HEK293 (cell line): ENCODE measurements around the gene MAP3K12.
A peak's percentile ranks its signal among the peaks of the same experiment; 100 is the strongest.

Source experiments
- IKZF3 ChIP-seq: fragments of 450-650 bp; IDR thresholded peaks from 2 replicates; pipeline ENCODE4 v1.5.0; 2018; ENCODE audit warnings: missing biosample characterization, mild to moderate bottlenecking, missing genetic modification characterization, moderate library complexity
- PRDM1 ChIP-seq: fragments of 450-650 bp; formaldehyde crosslinking; IDR thresholded peaks from 2 replicates; pipeline ENCODE4; 2016; ENCODE audit warnings: missing biosample characterization, missing genetic modification characterization
- PRDM2 ChIP-seq: fragments of 450-650 bp; formaldehyde crosslinking; IDR thresholded peaks from 2 replicates; pipeline ENCODE4 v1.5.1; 2016; ENCODE audit warnings: missing biosample characterization, missing genetic modification characterization, borderline replicate concordance
- SP2 ChIP-seq: fragments of 450-650 bp; formaldehyde crosslinking; IDR thresholded peaks from 2 replicates; pipeline ENCODE4 v1.5.1; 2016; ENCODE audit warnings: missing biosample characterization, missing genetic modification characterization
- SP7 ChIP-seq: fragments of 450-650 bp; formaldehyde crosslinking; IDR thresholded peaks from 2 replicates; pipeline ENCODE4 v1.5.1; 2016; ENCODE audit warnings: missing biosample characterization, missing genetic modification characterization
- YY1 ChIP-seq: fragments of 450-650 bp; formaldehyde crosslinking; IDR thresholded peaks from 2 replicates; pipeline ENCODE4 v1.5.1; 2018; ENCODE audit warnings: missing biosample characterization, missing genetic modification characterization
- ZBTB17 ChIP-seq: fragments of 450-650 bp; formaldehyde crosslinking; IDR thresholded peaks from 2 replicates; pipeline ENCODE4 v1.5.1; 2016; ENCODE audit warnings: missing biosample characterization, missing genetic modification characterization
- ZFP41 ChIP-seq: fragments of 450-650 bp; formaldehyde crosslinking; IDR thresholded peaks from 2 replicates; pipeline ENCODE4 v1.5.1; 2016; ENCODE audit warnings: missing biosample characterization, missing genetic modification characterization, borderline replicate concordance
- ZNF341 ChIP-seq: fragments of 450-650 bp; formaldehyde crosslinking; IDR thresholded peaks from 2 replicates; pipeline ENCODE4; 2016; ENCODE audit warnings: low read depth, missing biosample characterization, missing genetic modification characterization
- ZNF518A ChIP-seq: fragments of 450-650 bp; formaldehyde crosslinking; conservative IDR thresholded peaks from 2 replicates; pipeline ENCODE4 v1.5.1; 2016; ENCODE audit warnings: low read depth, missing biosample characterization, missing genetic modification characterization
- ZNF580 ChIP-seq: fragments of 450-650 bp; formaldehyde crosslinking; IDR thresholded peaks from 2 replicates; pipeline ENCODE4 v1.5.1; 2016; ENCODE audit warnings: missing biosample characterization, missing genetic modification characterization
- ZNF76 ChIP-seq: fragments of 450-650 bp; formaldehyde crosslinking; IDR thresholded peaks from 2 replicates; pipeline ENCODE4; 2016; ENCODE audit warnings: low read depth, missing biosample characterization, missing genetic modification characterization, borderline replicate concordance
- TF ChIP-seq, protein P1 (sequence below): fragments of 450-650 bp; formaldehyde crosslinking; IDR thresholded peaks from 2 replicates; pipeline ENCODE4 v1.5.1; 2016; ENCODE audit warnings: missing biosample characterization, missing genetic modification characterization
- TF ChIP-seq, protein P2 (sequence below): sonication (generic); formaldehyde crosslinking; IDR thresholded peaks from 2 replicates; pipeline ENCODE4 v1.8.1; 2022; ENCODE audit warnings: mild to moderate bottlenecking, moderate library complexity, missing genetic modification reagents

Gene MAP3K12

DNA sequence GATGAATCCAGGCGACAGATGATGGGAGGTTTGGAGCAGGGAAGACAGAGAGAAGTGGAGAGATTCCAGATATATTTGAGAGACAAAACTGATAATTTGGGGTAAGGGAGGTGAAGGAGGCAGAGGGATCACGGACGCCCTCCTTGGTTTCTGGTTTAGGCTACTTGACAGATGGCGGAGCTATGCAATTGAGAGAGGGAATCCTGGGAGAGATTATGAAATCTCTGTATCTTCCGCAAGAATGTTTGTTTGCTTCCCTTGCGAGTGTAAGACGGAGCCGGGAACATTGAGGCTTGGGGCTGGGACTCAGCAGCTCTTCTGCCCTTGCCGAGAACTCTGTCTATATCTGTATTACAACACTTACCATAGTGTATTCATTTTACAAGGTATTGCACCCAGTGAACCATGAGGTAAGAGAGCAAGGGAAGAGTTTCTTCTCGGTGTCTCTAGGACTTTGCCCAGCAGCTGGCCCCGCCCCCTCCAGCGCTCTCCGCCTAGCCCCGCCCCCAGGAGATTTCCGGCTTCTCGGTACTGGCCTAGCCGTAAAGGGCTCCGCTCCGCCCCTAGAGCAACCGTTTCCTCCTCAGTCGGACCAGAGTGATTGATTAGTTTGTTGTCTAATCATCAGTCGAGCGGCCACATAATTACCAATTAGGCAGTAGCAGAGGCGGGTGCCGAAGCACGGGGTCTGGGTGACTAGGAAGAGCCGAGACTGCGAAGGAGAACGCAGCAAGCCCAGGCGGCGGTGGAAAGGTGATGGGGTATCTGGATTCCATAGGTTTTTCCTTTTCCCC is 58.0 kb downstream of the MAP3K12 start, which contains the start of gene PRR13 (continued):
- 0 out of 2 replicates have a peak, but pooled peaks have one; percentile 17 for TF ChIP-seq PRDM1 (tag by site-specific recombination)
- TF ChIP-seq ZNF341 = peak; percentile 70
- 0 out of 2 replicates have a peak, but pooled peaks have one; percentile 25 for TF ChIP-seq ZNF580 (tag by site-specific recombination)
- TF ChIP-seq, protein P1, sequence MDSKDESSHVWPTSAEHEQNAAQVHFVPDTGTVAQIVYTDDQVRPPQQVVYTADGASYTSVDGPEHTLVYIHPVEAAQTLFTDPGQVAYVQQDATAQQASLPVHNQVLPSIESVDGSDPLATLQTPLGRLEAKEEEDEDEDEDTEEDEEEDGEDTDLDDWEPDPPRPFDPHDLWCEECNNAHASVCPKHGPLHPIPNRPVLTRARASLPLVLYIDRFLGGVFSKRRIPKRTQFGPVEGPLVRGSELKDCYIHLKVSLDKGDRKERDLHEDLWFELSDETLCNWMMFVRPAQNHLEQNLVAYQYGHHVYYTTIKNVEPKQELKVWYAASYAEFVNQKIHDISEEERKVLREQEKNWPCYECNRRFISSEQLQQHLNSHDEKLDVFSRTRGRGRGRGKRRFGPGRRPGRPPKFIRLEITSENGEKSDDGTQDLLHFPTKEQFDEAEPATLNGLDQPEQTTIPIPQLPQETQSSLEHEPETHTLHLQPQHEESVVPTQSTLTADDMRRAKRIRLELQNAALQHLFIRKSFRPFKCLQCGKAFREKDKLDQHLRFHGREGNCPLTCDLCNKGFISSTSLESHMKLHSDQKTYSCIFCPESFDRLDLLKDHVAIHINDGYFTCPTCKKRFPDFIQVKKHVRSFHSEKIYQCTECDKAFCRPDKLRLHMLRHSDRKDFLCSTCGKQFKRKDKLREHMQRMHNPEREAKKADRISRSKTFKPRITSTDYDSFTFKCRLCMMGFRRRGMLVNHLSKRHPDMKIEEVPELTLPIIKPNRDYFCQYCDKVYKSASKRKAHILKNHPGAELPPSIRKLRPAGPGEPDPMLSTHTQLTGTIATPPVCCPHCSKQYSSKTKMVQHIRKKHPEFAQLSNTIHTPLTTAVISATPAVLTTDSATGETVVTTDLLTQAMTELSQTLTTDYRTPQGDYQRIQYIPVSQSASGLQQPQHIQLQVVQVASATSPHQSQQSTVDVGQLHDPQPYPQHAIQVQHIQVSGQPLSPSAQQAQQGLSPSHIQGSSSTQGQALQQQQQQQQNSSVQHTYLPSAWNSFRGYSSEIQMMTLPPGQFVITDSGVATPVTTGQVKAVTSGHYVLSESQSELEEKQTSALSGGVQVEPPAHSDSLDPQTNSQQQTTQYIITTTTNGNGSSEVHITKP (tag by site-specific recombination) = peak; percentile 78
- TF ChIP-seq, protein P2, sequence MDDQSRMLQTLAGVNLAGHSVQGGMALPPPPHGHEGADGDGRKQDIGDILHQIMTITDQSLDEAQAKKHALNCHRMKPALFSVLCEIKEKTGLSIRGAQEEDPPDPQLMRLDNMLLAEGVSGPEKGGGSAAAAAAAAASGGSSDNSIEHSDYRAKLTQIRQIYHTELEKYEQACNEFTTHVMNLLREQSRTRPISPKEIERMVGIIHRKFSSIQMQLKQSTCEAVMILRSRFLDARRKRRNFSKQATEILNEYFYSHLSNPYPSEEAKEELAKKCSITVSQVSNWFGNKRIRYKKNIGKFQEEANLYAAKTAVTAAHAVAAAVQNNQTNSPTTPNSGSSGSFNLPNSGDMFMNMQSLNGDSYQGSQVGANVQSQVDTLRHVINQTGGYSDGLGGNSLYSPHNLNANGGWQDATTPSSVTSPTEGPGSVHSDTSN = 0 out of 2 replicates have a peak, but pooled peaks have one; percentile 54
- peak; percentile 93; the same call in 1 of the 2 replicates for TF ChIP-seq YY1
- peak; percentile 71 for TF ChIP-seq ZBTB17
- peak; percentile 94 for TF ChIP-seq SP2
- TF ChIP-seq IKZF3 (tag by site-specific recombination) = peak; percentile 54
- TF ChIP-seq ZFP41 = no peak
- TF ChIP-seq ZNF76 (tag by site-specific recombination) = peak; percentile 84
- TF ChIP-seq PRDM2 (tag by site-specific recombination) = no peak
- TF ChIP-seq SP7 (tag by site-specific recombination) = peak; percentile 50; the same call in 1 of the 2 replicates
- TF ChIP-seq ZNF518A (tag by site-specific recombination) = 0 out of 2 replicates have a peak, but pooled peaks have one; percentile 48
